BE2C (cell line): ENCODE measurements around the gene NXN.

Experiments used
- DNase-seq: peaks from one replicate; pipeline ENCODE4 v3.0.0-alpha.2; 2020
- H3K27me3 ChIP-seq: fragments of 250-450 bp; sonication (Bioruptor Pico); 2 replicates; pipeline ENCODE4 v1.5.1; 2020; ENCODE audit warnings: mild to moderate bottlenecking
- H3K36me3 ChIP-seq: fragments of 250-450 bp; sonication (Bioruptor Pico); 2 replicates; pipeline ENCODE4 v1.5.1; 2020; ENCODE audit warnings: mild to moderate bottlenecking
- H3K4me1 ChIP-seq: fragments of 250-450 bp; sonication (Bioruptor Pico); 2 replicates; pipeline ENCODE4 v1.5.1; 2020
- H3K4me3 ChIP-seq: 2 replicates; pipeline ENCODE4 v1.5.1; 2011; ENCODE audit warnings: low read depth, low read length
- H3K9me3 ChIP-seq: fragments of 250-450 bp; sonication (Bioruptor Pico); 2 replicates; pipeline ENCODE4 v1.5.1; 2020
- TF ChIP-seq, protein P1 (sequence below): IDR thresholded peaks from 2 replicates; pipeline ENCODE4 v1.5.1; 2012; ENCODE audit warnings: mild to moderate bottlenecking, low read depth, low read length

NXN gene

DNA sequence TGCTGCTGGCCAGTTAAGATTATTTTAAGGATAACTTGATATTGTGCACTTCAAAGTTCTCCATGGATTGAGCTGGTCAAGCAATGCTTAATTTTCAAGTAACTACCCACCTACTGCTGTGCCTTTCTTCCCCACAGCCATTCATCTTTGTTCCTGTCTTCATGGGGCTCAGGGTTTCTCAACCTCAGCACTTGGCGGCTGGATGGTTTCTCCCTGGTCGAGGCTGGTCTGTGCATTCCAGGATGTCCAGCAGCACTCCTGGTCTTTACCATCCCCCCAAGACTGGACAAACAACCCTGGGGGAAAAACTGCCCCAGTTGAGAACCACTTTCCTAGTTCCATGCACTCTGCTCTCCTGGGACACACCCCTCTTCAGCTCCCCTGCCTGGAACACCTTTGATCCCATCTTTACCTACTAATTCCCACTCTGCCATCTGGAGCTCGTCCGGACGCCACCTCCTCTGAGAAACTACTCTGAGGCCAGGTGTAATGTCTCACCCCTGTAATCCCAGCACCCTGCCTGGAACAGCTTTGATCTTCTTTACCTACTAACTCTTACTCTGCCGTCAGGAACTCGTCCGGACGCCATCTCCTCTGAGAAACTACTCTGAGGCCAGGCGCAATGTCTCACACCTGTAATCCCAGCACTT is 81.5 kb downstream of the NXN start:
- TF ChIP-seq, protein P1, sequence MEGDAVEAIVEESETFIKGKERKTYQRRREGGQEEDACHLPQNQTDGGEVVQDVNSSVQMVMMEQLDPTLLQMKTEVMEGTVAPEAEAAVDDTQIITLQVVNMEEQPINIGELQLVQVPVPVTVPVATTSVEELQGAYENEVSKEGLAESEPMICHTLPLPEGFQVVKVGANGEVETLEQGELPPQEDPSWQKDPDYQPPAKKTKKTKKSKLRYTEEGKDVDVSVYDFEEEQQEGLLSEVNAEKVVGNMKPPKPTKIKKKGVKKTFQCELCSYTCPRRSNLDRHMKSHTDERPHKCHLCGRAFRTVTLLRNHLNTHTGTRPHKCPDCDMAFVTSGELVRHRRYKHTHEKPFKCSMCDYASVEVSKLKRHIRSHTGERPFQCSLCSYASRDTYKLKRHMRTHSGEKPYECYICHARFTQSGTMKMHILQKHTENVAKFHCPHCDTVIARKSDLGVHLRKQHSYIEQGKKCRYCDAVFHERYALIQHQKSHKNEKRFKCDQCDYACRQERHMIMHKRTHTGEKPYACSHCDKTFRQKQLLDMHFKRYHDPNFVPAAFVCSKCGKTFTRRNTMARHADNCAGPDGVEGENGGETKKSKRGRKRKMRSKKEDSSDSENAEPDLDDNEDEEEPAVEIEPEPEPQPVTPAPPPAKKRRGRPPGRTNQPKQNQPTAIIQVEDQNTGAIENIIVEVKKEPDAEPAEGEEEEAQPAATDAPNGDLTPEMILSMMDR = no peak
- H3K4me3 ChIP-seq = no peak overlapping the region

DNA sequence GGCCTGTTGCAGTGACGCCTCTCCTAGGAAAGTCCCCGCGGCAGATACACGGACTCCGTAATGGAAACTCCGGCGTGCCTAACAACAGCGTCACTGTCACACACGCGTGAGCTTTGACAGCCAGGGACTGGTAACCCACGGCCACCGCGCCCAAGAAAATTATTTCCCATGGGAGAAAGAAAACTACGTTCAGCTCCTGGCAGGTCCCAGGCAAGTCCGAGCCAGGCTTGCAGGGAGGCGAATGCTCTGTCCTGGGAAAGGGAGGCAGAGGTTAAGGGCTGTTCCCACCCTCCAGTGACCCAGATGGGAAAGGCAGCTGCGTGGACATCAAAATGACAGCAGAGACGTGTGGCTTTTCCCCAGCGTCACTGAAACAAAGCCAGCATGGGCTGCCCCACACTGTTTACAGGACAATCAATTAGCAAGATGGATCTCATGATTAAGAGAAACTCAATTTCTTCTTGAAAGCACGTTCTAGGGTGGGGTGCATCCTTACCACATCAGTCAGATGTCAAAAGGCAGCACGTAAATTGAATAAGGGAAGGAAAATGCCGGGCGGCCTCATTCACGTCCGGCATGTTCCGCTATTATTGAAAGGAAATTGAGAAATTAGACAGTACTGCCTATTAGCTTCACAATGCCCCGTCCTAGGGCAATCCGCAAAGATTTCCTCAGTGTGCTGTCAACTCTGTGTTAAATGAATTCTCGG is 82.5 kb downstream of the NXN start:
- Histone ChIP-seq H3K9me3 (no peaks in the 10 kb centered on the region), H3K27me3 (peaks cover 32% of the 10 kb centered on the region), H3K4me3 (no peak overlapping the region), H3K4me1 (no peaks in the 10 kb centered on the region), H3K36me3 (no peaks in the 10 kb centered on the region)
- TF ChIP-seq, protein P1 = no peak
- DNase-seq = no peak

More for the DNA sequence above, 81.5 kb downstream of the NXN start:
- Histone ChIP-seq H3K27me3 (peaks cover 36% of the 10 kb centered on the region), H3K9me3 (no peaks in the 10 kb centered on the region), H3K4me1 (no peaks in the 10 kb centered on the region), H3K36me3 (no peaks in the 10 kb centered on the region)
- DNase-seq = no peak

DNA sequence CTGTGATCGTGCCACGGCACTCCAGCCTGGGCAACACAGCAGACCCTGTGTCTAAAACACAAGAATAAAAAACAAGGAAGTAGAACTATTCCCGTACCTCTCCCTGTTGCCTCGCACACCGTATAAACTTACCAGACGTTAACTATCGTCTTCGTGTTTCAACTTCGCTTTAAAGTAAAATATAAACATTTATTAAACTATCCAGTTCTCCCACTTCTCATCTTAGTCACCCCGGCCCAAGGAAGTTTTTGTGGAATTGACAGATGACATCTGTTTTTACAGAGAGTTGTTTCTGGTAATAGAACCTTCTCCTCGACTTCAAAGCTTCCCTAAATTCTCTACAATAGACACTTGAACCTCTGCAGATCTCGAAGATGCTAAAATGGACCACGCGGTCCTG is 83.1 kb downstream of the NXN start:
- Histone ChIP-seq H3K36me3 (no peaks in the 10 kb centered on the region), H3K27me3 (peaks cover 26% of the 10 kb centered on the region), H3K9me3 (no peaks in the 10 kb centered on the region), H3K4me1 (no peaks in the 10 kb centered on the region), H3K4me3 (no peak overlapping the region)
- TF ChIP-seq, protein P1 = no peak
- DNase-seq = no peak

DNA sequence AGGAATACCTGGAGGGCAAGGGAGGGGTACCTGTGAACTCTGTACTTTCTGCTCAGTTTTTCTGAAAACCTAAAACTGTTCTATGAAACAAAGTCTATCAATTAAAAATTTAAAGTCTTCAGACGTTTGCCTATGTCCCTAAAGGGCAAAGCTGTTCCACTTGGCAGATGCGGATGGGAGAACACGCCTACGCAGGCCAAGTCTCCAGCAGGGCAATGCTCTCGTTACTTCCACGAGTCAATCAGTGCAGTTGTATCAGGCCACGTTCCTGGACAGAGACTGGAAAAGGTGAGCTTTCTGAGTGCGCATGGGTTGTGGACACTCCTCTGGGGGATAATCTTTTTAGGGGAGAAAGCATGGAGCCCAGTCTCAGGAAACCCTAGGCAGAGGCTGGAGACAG is 86.6 kb downstream of the NXN start:
- no peak for DNase-seq
- no peaks in the 10 kb centered on the region for H3K36me3 ChIP-seq
- no peaks in the 10 kb centered on the region for H3K4me1 ChIP-seq
- H3K4me3 ChIP-seq = no peak overlapping the region
- peaks cover 26% of the 10 kb centered on the region for H3K27me3 ChIP-seq
- TF ChIP-seq, protein P1 = no peak
- no peaks in the 10 kb centered on the region for H3K9me3 ChIP-seq

DNA sequence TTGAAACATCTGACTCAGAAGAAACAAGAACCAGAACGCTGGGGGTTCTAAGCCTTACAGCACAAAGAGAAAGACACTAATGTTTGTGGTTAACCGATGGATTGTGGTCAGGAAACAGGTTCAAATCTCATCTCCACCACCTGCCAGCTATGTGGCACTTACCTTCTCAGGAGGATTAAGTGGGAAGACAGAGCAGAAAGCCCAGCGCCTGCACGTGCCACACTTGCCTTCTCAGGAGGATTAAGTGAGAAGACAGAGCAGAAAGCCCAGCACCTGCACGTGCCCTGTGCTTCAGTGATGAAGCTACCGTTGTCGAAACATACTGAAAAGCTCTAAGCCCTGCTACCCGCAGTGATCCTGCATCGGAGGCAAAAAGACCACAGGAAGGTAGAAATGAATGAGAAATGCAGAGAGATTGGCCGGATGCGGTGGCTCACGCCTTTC is 90.6 kb downstream of the NXN start:
- TF ChIP-seq, protein P1 = no peak
- DNase-seq = no peak
- peaks cover 11% of the 10 kb centered on the region for H3K27me3 ChIP-seq
- no peaks in the 10 kb centered on the region for H3K36me3 ChIP-seq
- H3K4me3 ChIP-seq = no peak overlapping the region
- no peaks in the 10 kb centered on the region for H3K4me1 ChIP-seq
- H3K9me3 ChIP-seq = no peaks in the 10 kb centered on the region
